Glomerular visceral epithelial cell (primary cell): ENCODE data around the gene CTCF.
"Not testable (repeated sequence)": the region's sequence is repeated elsewhere in the genome, so short reads cannot be mapped to it uniquely, and the experiment has no call there.

Experiments used
- DNase-seq: peaks from one replicate; pipeline ENCODE4 v3.0.0-alpha.2; 2016; ENCODE audit errors: extremely low spot score

Gene CTCF

DNA sequence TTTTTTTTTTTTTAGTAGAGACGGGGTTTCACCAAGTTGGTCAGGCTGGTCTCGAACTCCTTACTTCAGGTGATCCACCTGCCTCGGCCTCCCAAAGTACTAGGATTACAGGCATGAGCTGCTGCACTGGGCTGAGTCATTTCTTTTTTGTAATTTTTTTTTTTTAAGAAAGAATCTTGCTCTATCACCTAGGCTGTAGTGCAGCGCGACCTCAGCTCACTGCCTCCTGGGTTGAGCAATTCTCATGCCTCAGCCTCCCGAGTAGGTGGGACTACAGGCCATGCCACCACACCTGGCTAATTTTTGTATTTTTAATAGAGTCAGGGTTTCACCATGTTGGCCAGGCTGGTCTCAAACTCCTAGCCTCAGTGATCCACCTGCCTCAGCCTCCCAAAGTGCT, 28.3 kb upstream of the CTCF start:
- DNase-seq, result not testable (repeated sequence)

DNA sequence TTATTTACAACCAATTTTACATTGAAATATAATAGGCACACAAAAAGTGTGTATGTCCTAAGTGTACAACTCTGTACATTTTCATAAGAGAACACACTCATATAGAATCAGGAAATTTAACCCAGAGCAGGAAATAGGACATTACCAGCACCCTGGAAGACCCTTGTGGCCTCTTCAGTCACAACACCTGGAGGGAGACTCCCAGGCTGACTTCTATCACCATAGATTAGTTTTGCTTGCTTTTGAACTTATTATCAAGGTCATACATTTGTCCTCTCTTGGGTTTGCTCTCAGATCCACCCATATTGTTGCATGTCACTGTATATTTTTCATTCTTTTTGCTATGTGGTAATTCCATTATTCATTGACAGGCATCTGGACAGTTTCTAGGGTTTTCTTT, 27.9 kb upstream of the CTCF start:
- no peak for DNase-seq

DNA sequence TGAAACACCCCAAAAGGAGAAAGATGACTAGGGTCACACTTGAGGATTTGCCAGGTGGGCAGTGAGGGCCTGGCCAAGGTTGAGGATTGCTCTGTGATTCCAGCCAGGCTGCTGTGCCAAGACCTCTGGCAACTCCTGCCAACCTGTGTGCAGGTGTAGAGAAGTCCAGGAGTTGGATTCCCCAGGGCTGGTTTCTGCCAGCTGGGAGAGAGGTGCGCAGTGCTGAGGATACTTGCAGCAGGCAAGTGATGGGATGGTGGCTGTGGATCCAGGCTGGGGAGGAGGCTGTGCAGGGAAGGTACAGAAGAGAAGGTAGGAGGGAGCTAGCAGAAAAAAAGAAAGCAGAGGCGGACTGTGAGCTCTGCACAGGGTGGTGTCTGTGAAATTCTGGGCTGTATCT, 27.1 kb upstream of the CTCF start:
- no peak for DNase-seq

DNA sequence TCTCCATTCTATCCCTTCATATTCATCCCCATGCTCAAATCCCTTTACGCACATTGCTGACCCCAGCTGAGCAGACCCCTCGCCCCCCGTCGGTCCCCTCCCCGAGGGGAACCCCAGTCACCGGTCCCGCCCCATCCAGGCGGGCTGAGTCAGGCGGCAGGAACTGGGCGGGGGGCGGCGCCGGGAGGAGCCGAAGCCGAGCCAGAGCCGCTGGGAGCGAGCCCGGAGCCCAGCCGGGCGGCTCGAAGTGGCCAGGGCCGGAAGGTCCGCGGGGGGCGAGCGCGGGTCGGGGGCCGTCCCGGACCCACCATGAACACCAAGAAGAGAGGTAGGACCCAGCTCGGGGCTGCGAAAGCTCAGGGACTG, 25.1 kb upstream of the CTCF start:
- peak; percentile 48 for DNase-seq

DNA sequence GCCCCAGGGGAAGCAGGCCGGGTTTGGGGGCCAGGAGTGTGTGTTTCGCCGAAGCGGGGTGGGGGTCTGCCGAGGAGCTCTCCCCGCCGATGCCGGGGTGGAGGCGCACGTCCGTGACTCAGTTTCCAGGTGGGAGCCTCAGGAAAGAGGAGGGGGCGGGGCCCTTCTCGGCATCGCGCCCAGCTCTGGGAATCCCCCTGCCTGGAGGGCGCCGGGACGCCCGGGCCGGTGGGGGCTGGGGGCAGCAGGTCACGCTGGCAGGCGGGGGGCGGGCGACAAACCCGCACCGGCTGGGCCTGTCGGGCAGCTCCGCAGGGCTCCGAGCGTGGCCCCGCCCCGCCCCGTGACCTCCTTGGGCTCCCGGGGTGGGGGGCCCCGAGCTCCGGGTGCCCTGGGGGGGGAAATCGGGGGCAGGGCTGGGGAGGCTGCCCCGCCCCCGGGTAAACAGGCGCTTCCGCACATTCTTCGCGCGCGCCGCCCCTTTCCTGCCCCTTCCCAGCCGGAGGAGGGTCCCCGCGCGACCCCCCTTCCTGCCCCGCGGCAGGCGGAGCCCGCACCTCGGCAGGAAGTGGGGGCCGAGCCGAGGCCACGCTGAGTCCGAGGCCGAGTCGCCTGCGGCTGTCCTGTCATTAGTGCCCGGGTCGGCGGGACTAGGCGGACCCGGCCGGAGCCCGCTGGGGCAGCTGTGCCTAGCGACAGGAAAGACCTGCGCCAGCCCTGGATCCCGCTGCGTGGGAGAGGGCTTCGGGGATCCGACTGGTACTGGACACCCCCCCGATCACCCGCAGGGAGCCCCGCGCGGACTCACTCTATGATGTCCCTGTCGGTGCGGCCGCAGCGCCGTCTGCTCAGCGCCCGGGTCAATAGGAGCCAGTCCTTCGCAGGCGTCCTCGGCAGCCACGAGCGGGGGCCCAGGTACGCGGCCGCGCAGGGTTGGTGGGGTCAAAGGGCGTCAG, 24.4 kb upstream of the CTCF start:
- peak; percentile 55 for DNase-seq

DNA sequence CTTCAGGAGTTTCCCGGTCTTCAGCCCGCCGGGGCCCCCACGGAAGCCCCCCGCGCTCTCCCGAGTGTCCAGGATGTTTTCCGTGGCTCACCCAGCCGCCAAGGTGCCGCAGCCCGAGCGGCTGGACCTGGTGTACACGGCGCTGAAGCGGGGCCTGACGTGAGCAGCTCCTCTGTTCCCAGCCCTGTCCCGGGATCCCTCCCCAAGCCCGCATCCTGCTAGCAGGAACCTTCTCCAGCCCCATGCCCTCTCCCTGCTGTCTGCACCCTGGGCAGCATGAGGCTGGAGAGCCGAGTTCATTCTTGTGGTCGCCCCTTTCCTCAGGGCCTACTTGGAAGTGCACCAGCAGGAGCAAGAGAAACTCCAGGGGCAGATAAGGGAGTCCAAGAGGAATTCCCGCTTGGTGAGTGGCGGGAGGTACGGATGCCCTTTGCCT, 23.6 kb upstream of the CTCF start:
- DNase-seq, result peak; percentile 56

DNA sequence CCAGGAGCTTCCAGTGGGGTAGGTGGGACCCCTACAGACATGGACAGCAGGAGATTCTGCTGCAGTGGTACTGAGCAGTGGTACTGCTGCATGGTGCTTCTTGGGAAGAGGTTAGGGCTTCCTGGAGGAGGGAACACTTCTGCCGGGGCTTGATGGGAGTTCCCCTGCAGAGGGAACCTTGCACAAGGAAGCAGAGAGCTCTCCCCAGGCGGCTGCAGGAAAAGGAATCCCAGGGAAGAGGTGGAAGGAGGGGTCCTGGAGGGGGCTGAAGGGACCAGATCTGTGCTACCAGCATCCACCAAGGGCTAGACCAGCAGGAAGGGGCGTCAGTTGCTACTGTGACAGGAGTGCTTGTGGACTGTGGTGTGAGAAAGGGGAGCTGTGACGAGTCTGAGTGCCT, 23.1 kb upstream of the CTCF start:
- no peak for DNase-seq

DNA sequence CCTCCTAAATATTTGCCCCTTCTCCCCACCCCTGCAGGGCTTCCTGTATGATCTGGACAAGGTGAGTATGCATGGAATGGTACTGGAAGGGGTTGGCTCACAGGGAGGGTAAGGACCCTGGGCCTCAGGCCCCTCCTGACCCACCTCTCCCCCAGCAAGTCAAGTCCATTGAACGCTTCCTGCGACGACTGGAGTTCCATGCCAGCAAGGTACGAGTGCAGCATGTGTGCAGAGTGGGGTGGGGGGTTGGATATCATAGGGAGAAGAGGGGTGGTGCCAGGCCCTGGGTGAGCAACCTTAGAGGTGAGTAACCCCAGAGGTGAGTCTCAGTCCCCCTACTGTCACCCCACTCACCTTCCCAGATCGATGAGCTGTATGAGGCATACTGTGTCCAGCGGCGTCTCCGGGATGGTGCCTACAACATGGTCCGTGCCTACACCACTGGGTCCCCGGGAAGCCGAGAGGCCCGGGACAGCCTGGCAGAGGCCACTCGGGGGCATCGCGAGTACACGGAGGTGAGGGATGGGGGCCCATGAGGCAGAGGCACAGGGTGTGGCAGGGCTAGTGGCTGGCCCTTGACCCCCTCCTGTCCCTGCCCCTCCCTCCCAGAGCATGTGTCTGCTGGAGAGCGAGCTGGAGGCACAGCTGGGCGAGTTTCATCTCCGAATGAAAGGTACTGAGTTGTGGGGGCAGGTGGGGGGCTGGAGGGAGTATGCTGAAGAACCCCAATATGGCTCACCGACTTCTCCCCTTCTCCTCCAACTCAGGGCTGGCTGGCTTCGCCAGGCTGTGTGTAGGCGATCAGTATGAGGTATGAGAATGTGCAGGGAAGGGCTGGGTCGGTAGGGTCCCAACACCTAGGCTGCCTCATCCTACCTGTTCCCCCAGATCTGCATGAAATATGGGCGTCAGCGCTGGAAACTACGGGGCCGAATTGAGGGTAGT, 22.4 kb upstream of the CTCF start:
- no peak for DNase-seq

DNA sequence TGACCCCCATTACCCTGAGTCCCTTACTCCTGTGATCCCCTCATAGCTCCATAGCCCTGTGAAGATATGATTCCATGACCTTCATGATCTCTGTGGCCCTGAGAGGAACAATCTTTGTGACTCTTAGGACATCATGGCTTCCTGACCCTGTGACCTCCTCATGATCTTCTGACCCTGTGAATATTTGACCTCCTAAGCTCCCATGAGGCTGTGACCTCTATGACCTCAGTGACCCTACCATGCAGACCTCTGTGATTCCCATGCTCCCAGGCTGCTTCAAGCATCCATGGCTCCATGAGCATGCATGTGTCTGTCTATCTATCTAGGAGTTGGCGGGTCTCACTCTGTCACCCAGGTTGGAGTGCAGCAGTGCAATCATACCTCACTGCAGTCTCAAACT, 21.6 kb upstream of the CTCF start:
- DNase-seq, result no peak

DNA sequence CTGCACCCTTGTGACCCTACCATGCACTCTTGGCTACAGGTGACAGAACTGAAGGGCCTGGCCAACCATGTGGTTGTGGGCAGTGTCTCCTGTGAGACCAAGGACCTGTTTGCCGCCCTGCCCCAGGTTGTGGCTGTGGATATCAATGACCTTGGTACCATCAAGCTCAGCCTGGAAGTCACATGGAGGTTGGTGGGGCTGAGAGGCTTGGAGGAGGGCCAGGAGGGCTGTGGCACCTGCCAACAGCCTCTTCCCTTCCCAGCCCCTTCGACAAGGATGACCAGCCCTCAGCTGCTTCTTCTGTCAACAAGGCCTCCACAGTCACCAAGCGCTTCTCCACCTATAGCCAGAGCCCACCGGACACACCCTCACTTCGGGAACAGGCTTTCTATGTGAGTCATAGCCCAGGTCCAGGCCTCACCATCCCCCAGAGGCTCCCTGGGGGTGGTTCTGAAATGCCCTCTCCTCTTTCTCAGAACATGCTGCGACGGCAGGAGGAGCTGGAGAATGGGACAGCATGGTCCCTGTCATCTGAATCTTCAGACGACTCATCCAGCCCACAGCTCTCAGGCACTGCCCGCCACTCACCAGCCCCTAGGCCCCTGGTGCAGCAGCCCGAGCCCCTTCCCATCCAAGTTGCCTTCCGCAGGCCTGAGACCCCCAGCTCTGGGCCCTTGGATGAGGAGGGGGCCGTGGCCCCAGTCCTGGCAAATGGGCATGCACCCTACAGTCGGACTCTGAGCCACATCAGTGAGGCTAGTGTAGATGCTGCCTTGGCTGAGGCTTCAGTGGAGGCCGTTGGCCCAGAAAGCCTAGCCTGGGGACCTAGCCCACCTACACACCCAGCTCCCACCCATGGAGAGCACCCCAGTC, 20.7 kb upstream of the CTCF start:
- peak; percentile 37 for DNase-seq

DNA sequence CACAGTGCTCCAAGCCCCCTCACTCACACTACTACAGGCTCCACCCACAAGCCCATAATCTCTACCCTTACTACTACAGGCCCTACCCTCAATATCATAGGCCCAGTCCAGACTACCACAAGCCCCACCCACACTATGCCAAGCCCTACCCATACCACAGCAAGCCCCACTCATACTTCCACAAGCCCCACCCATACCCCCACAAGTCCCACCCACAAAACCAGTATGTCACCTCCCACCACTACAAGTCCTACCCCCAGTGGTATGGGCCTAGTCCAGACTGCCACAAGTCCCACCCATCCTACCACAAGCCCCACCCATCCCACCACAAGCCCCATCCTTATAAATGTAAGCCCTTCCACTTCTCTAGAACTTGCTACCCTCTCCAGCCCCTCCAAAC, 19.9 kb upstream of the CTCF start:
- DNase-seq, result peak; percentile 70

DNA sequence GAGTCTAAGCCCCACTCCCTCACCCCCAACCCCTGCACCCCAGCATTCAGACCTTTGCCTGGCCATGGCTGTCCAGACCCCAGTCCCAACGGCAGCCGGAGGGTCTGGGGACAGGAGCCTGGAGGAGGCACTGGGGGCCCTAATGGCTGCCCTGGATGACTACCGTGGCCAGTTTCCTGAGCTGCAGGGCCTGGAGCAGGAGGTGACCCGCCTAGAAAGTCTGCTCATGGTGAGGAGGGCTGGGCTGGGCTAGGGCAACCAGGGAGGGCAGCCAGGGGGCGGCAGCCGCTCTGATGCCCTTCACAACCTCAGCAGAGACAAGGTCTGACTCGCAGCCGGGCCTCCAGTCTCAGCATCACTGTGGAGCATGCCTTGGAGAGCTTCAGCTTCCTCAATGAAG, 19.3 kb upstream of the CTCF start:
- no peak for DNase-seq

DNA sequence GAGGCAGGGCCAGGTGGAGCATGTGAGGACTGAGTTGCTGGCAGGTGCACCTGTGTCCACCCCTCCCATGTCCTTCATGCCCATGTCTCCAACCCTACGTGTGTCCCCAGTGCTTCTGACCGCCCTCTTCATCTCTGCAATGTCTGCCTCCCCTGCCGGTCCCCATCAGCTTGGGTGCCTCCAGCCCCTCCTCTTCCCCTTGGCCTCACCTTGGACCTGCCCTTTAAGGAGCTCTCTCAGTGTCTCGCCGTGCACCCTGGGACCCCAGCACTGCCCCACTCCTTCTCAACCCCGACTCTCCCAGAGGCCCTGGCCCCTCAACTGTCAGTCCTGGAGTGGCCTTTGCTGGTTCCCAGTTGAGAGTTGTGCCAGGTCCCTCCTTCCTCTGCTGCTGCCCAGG, 18.7 kb upstream of the CTCF start:
- no peak for DNase-seq

DNA sequence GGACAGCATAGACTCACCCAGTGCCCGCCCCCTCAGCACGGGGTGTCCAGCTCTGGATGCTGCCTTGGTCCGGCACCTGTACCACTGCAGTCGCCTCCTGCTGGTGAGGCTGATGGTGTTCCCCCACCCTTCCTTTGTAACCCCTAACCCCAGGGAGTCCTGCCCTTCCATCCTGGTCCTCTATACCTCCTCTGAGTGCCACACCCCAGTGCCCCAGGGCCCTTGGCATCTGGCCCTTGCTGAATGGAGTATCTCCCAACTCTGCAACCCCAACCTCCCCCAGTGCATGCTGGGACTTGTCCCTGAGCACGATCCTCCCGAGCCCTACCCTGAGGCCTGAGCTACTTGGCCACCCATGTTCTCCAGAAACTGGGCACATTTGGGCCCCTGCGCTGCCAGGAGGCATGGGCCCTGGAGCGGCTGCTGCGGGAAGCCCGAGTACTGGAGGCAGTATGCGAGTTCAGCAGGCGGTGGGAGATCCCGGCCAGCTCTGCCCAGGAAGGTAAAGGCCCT, 17.9 kb upstream of the CTCF start:
- DNase-seq, result no peak

DNA sequence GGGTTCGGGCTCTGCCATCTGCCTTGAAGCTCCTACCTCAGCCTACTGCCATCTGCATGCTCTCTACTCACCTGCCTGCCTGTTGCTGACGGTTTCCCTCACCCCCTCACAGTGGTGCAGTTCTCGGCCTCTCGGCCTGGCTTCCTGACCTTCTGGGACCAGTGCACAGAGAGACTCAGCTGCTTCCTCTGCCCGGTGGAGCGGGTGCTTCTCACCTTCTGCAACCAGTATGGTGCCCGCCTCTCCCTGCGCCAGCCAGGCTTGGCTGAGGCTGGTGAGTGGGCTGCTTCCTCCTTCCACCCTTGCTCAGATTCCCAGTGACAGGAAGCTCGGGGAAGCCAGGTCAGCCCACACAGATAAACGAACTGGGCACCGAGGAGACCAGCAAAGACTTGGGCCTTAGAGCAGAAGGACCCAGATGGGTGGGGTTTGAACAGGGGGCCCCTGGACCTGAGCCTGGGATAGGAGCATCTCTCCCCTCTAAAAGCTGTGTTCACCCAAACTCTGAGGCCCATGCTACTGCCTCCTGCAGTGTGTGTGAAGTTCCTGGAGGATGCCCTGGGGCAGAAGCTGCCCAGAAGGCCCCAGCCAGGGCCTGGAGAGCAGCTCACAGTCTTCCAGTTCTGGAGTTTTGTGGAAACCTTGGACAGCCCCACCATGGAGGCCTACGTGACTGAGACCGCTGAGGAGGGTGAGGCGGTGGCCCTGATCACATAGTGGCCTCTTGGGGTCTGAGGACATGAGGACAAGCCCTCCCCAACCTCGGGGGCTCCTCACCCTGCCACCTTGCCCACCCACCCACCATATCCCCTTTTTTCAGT, 17.3 kb upstream of the CTCF start:
- DNase-seq, result no peak

DNA sequence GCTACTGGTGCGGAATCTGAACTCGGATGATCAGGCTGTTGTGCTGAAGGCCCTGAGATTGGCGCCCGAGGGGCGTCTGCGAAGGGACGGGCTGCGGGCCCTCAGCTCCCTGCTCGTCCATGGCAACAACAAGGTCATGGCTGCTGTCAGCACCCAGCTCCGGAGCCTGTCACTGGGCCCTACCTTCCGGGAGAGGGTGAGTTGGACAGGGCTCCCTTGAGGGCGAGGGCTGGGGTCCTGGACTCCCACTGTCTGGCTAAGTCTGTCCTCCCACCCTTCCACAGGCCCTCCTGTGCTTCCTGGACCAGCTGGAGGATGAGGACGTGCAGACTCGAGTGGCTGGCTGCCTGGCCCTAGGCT, 16.7 kb upstream of the CTCF start:
- no peak for DNase-seq

DNA sequence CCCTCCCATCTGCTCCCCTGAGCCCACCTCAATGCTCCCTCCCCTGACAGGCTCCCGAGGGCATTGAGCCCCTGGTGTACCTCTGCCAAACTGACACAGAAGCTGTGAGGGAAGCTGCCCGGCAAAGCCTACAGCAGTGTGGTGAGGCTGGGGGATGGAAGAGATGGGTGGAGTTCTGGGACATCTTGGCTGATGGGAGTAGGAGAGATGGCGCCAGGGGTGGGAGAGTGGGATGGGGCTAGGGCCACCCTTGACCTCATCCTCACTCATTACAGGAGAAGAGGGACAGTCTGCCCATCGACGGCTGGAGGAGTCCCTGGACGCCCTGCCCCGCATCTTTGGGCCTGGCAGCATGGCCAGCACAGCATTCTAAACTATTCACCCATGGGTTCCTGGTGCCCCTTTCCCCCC, 16.2 kb upstream of the CTCF start:
- DNase-seq, result no peak

DNA sequence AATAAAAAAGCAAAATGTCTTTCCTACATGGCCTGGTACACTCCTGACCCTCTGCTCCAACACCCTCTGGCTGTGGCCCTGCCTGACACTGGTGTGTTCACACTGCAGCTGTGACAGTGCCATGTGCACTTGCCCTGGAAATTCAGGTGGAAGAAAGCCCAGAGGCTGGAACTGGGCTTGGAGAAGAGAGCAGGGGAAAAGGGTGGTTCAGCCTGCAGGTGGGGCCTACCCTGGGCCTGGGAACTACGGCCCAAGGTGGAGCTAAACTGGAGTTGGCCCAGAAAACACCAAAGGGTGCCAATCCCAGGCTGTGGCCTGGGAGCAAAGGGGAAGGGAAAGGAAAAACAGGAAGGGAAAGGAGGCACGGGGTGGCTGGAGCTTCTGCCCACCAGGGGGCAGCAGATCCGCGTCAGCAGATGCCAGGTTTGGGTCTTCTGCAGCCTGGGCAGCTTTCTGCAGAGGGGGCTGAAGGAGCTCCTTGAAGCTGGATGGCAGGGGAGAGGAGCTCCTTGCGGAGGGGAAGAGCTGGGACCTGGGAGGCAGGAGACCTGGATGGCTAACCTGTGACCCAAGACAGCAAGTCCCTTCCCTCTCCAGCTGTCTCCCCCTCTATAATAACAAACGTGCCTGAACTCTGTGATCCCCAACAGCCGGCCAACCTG, 15.4 kb upstream of the CTCF start:
- peak; percentile 70 for DNase-seq

DNA sequence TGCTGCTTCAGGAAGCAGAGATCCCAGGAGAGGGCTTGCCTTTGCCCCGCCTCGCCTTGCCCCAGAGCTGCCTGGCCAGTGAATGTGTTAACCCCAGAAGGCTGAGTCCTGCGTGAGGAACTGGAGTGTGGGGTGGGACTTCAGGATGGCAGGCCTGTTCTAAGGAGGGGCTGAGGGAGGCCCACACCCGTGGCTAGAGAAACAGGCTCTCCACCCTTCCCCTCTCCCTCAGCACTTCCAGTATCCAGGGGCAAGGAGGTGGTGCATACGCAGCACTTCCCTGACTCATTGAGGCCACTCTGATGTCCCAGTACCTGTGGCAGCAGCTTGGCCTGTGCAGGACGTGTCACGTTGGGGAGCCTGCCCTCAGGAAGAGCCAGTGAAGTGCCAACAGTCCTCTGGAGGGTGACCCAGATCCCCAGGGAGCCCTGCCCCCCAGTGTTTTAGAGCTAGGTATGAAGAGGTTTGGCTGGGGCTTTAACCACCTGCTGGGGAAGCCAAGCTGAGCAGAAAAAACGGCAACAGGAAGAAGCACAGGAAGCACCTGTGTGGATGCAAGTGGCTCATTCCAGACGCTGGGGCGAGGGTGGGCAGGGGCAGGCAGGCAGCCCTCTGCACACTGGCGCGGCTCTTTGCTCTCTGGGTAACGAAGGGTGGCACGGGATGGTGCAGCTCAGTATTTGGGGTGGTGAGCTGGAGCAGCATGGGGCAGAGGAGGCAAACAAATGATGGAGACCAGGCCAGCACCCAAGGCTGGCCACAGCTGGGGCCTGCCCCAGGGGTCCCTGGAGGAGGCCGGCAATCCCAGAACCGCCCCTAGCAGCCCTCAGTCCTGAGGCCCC, 14.7 kb upstream of the CTCF start:
- DNase-seq, result no peak
